ENCODE measurements around the gene PRODH2. TPM values are rescaled to one million over a fixed set of nuclear protein-coding genes. Genes with fewer than 3 reads are reported as not detected.

PRODH2 gene
- total and polyA plus RNA-seq, 5 donors from 2014 or later = not detected

DNA sequence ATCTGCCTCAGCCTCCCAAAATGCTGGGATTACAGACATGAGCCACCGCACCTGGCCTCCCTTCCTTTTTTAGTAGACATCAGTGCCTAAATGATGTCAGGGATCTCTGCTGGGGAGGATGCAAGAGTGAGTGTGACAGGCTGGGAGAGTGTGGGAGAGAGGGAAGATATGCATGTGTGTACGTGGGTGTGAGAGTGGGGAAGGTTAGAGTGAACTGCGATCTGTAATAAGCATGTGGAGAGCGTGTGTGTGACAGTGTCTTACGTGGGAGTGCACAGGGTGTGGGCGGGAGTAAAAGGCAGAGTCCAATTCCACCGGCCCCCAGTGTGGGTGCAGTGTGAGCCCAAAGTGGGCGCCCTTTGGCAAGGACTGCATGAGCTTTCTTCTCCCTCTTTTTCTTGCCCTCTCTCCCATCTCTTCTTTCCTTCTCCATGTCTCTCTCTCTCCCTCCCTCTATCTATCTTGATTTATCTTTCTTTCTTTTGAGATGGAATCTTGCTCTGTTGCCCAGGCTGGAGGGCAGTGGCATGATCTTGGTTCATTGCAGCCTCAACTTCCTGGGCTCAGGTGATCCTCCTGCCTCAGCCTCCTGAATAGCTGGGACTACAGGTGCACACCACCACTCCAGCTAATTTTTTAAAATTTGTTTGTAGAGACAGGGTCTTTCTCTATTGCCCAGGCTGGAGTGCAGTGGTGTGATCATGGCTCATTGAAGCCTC is 40.6 kb upstream of the PRODH2 start:
- H3K4me3 Mint-ChIP-seq = no peak overlapping the region
- H3K27ac ChIP-seq (ENCODE audit: insufficient read depth, low read length, poor library complexity, severe bottlenecking) = no peak overlapping the region
- no peaks in the 10 kb centered on the region for H3K9me3 ChIP-seq (ENCODE audit: control insufficient read depth in 2 of 2, low read length in 2 of 2)
- H3K4me3 ChIP-seq (ENCODE audit: low read depth, low read length) = no peak overlapping the region
- no peaks in the 10 kb centered on the region for H3K36me3 ChIP-seq (ENCODE audit: control insufficient read depth, insufficient read depth, low read length)
- H3K36me3 Mint-ChIP-seq = no peaks in the 10 kb centered on the region
- peaks cover 0 to 22% (median 4%) of the 10 kb centered on the region in 4 donors for H3K4me1 Mint-ChIP-seq
- H3K4me1 ChIP-seq (ENCODE audit: control insufficient read depth, insufficient read depth, low read length, poor library complexity, severe bottlenecking) = peaks cover 13% of the 10 kb centered on the region
- H3K27me3 ChIP-seq (ENCODE audit: control insufficient read depth, insufficient read depth, low read length) = no peaks in the 10 kb centered on the region
- H3K27ac Mint-ChIP-seq = peak overlapping the region in 1 of 3 donors; percentile 72
- H3K9me3 Mint-ChIP-seq = peaks cover 0 to 1% (median 0%) of the 10 kb centered on the region in 7 donors
- ATAC-seq (ENCODE audit: low read depth in 2 of 2) = no peak
- no peak for DNase-seq
- peaks cover 61% of the 10 kb centered on the region for H3K27me3 Mint-ChIP-seq

DNA sequence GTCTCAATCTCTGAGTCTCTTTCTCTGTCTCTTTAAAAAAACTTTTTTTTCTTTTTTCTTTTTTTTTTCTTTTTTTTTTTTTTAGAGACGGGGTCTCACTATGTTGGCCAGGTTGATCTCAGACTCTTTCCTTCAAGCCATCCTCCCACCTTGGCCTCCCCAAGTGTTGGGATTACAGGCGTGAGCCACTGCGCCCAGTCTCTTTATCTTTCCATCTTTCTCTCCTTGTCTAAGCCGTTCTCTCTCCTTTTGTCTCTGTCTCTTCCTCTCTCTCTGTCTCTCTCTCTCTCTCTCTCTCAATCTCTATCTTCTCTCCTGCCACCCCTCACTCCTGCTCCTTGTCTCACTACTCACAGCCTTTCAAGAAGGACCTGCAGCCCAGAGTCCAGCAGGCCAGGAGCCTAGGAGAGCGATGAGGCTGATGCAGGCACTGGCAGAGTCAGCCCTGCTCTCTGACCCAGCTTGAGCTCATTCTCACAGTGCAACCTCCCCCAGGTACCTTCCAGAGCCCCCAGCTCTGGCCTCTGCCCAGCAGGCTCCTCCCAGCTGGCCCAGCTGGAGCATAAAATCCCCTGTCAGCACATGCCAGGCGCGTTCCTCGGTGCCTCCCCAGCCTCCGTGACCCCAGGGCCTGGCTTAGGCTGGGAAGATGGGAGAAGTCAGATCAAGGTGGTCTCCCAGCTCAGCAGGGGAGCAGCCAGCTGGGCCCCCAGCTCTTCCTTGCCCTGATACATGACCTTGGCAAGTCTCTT is 39.6 kb upstream of the PRODH2 start, which contains the start of gene NPHS1:
Gene NPHS1, minus strand, starts transcription at position 476 of the 752 bp plus-strand sequence. CDS start 667 bp downstream, outside the sequence.
- peak within 1 kb of the TSS in 1 of 3 donors; percentile 72 for H3K27ac Mint-ChIP-seq
- peaks cover 0 to 16% (median 1%) of the 10 kb centered on the region in 4 donors for H3K4me1 Mint-ChIP-seq
- Histone ChIP-seq H3K27ac (ENCODE audit: insufficient read depth, low read length, poor library complexity, severe bottlenecking) (no peak within 1 kb of the TSS), H3K4me3 (ENCODE audit: low read depth, low read length) (no peak within 1 kb of the TSS), H3K9me3 (ENCODE audit: control insufficient read depth in 2 of 2, low read length in 2 of 2) (no peaks in the 10 kb centered on the region), H3K27me3 (ENCODE audit: control insufficient read depth, insufficient read depth, low read length) (no peaks in the 10 kb centered on the region), H3K36me3 (ENCODE audit: control insufficient read depth, insufficient read depth, low read length) (no peaks in the 10 kb centered on the region), H3K4me1 (ENCODE audit: control insufficient read depth, insufficient read depth, low read length, poor library complexity, severe bottlenecking) (peaks cover 12% of the 10 kb centered on the region)
- no peak for ATAC-seq (ENCODE audit: low read depth in 2 of 2)
- H3K36me3 Mint-ChIP-seq = no peaks in the 10 kb centered on the region
- no peak for DNase-seq
- no peak within 1 kb of the TSS for H3K4me3 Mint-ChIP-seq
- H3K9me3 Mint-ChIP-seq = peaks cover 0 to 1% (median 0%) of the 10 kb centered on the region in 7 donors
- H3K27me3 Mint-ChIP-seq = peaks cover 60% of the 10 kb centered on the region

DNA sequence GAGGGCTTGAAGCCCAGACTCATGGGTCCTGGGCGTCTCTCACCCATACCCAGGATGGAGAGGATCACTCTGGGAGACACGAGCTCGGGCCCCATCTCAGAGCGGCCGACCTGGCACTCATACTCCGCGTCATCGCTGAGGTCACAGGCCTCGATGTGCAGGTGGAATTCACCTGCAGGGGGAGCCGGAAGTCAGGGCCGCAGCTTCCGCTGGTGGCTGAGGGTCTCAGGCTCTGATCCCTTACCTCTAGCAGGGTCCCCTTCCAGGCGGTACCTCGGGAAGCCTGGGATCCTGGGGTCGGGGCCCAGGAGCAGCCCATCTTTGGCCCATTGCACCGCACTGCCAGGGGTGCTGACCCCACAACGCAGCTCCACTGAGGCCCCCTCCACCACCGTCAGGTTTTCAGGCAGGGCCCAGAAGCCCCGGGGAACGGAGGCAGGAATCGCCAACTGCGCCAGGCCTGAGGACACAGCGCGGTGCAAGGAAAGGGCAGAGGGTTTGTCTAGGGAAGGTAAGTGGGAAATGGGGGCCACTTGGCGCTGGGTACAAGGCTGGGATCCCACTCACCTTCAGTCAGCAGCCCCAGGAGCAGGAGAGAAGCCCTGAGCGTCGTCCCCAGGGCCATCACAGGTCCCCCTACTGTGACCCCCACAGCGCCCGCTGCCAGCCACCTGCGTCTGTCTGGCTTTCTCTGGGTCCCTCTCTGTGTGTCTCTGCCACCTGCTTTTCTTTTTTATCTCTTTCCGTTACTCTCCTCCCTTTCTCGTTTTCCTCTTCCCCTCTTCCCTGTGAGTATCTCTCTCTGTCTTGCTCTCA is 38.8 kb upstream of the PRODH2 start:
- ATAC-seq (ENCODE audit: low read depth in 2 of 2) (peak in 1 of 2 donors; percentile 34), DNase-seq (no peak)
- H3K4me1 ChIP-seq (ENCODE audit: control insufficient read depth, insufficient read depth, low read length, poor library complexity, severe bottlenecking) = peaks cover 4% of the 10 kb centered on the region
- peaks cover 4% of the 10 kb centered on the region for H3K27me3 ChIP-seq (ENCODE audit: control insufficient read depth, insufficient read depth, low read length)
- Mint-ChIP-seq H3K36me3 (no peaks in the 10 kb centered on the region), H3K27ac (peak overlapping the region in 1 of 3 donors; percentile 26), H3K27me3 (peaks cover 64% of the 10 kb centered on the region), H3K4me1 (peaks cover 0 to 15% (median 0%) of the 10 kb centered on the region in 4 donors), H3K9me3 (peaks cover 0 to 1% (median 0%) of the 10 kb centered on the region in 7 donors), H3K4me3 (no peak overlapping the region)
- H3K36me3 ChIP-seq (ENCODE audit: control insufficient read depth, insufficient read depth, low read length) = no peaks in the 10 kb centered on the region
- no peak overlapping the region for H3K4me3 ChIP-seq (ENCODE audit: low read depth, low read length)
- no peak overlapping the region for H3K27ac ChIP-seq (ENCODE audit: insufficient read depth, low read length, poor library complexity, severe bottlenecking)
- H3K9me3 ChIP-seq (ENCODE audit: control insufficient read depth in 2 of 2, low read length in 2 of 2) = no peaks in the 10 kb centered on the region

DNA sequence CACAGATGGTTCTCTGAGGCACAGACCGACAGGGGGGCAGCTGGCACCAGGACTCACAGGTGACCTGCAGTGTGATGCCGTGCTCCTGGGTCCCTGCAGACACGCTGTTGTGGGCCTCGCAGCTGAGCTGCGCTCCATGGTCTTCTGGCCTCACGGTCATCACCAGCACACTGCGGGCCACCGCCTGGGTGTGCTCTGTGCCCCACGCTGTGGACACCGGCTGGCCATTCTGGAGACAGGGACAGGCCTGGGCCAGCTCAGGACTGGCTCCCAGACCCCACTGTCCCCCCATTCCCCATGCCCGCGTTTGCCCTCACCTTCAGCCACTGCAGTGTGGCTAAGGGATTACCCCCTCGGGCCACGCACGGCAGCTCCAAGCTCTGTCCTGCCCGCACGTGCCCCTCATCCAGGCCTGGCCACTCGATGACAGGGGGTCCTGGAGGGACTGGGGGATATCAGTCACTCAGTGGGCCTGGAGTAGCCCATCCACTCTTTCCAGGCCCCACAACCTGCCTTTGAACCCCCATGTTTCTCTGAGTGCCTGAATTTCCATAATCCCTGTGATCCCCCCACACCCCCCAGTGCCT is 36.4 kb upstream of the PRODH2 start:
- no peak for ATAC-seq (ENCODE audit: low read depth in 2 of 2)
- Mint-ChIP-seq H3K27me3 (peaks cover 64% of the 10 kb centered on the region), H3K4me1 (peaks cover 5 to 27% (median 5%) of the 10 kb centered on the region in 4 donors)

DNA sequence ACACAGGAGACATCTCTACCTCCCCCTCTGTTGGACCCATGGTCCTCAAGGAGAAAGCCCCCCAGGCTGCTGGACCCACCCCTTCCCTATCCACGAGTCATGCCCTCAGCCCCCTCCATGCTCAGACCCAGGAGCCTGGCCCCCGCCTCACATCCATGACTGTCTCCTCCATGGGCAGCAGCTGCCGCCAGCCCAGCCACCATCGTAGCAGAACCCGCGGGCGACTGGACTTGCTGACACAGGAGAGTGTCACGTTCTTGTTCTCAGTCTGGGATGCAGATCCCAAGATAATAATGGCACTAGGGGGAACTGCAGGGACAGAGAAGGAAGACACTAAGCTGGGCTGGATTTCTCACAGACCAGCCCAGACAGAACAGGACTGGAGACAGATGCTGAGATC is 35.8 kb upstream of the PRODH2 start:
- peaks cover 5 to 30% (median 5%) of the 10 kb centered on the region in 4 donors for H3K4me1 Mint-ChIP-seq
- Histone ChIP-seq H3K36me3 (ENCODE audit: control insufficient read depth, insufficient read depth, low read length) (no peaks in the 10 kb centered on the region), H3K4me1 (ENCODE audit: control insufficient read depth, insufficient read depth, low read length, poor library complexity, severe bottlenecking) (peaks cover 16% of the 10 kb centered on the region), H3K4me3 (ENCODE audit: low read depth, low read length) (no peak overlapping the region), H3K9me3 (ENCODE audit: control insufficient read depth in 2 of 2, low read length in 2 of 2) (no peaks in the 10 kb centered on the region), H3K27ac (ENCODE audit: insufficient read depth, low read length, poor library complexity, severe bottlenecking) (no peak overlapping the region), H3K27me3 (ENCODE audit: control insufficient read depth, insufficient read depth, low read length) (peaks cover 15% of the 10 kb centered on the region)
- H3K27ac Mint-ChIP-seq = no peak overlapping the region
- no peak overlapping the region for H3K4me3 Mint-ChIP-seq
- H3K27me3 Mint-ChIP-seq = peaks cover 65% of the 10 kb centered on the region
- ATAC-seq (ENCODE audit: low read depth in 2 of 2) (no peak), DNase-seq (no peak)
- H3K36me3 Mint-ChIP-seq = no peaks in the 10 kb centered on the region
- H3K9me3 Mint-ChIP-seq = peaks cover 0 to 4% (median 0%) of the 10 kb centered on the region in 7 donors

More for the DNA sequence above, 36.4 kb upstream of the PRODH2 start:
- H3K4me1 ChIP-seq (ENCODE audit: control insufficient read depth, insufficient read depth, low read length, poor library complexity, severe bottlenecking) = peaks cover 14% of the 10 kb centered on the region
- H3K27me3 ChIP-seq (ENCODE audit: control insufficient read depth, insufficient read depth, low read length) = peaks cover 13% of the 10 kb centered on the region
- no peak overlapping the region for H3K27ac Mint-ChIP-seq
- no peak for DNase-seq
- peaks cover 0 to 4% (median 0%) of the 10 kb centered on the region in 7 donors for H3K9me3 Mint-ChIP-seq
- H3K4me3 ChIP-seq (ENCODE audit: low read depth, low read length) = no peak overlapping the region
- H3K36me3 Mint-ChIP-seq = no peaks in the 10 kb centered on the region
- no peak overlapping the region for H3K27ac ChIP-seq (ENCODE audit: insufficient read depth, low read length, poor library complexity, severe bottlenecking)
- no peaks in the 10 kb centered on the region for H3K9me3 ChIP-seq (ENCODE audit: control insufficient read depth in 2 of 2, low read length in 2 of 2)
- no peaks in the 10 kb centered on the region for H3K36me3 ChIP-seq (ENCODE audit: control insufficient read depth, insufficient read depth, low read length)
- peak overlapping the region in 1 of 4 donors; percentile 82 for H3K4me3 Mint-ChIP-seq

DNA sequence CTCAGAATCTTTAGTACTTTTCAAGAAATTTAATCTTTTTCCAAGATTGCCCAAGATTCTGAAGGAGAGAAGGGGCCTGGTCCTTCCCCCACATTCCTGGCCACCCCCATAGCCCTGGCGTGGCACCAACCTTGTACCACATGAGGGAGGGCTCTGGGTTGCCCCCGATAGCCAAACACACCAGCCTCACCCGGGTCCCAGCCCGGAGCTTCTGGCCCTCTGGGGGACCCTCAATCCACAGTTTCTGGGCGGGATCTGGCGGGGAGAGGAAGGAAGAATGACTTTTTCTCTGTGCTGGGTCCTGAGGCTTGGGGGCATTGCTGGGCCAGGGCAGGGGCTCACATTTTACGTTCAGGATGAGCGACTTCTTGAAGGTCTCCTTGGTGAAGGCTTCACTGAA is 35.3 kb upstream of the PRODH2 start:
- H3K4me3 Mint-ChIP-seq = no peak overlapping the region
- H3K9me3 ChIP-seq (ENCODE audit: control insufficient read depth in 2 of 2, low read length in 2 of 2) = no peaks in the 10 kb centered on the region

More for the DNA sequence above, 35.3 kb upstream of the PRODH2 start:
- H3K36me3 ChIP-seq (ENCODE audit: control insufficient read depth, insufficient read depth, low read length) = no peaks in the 10 kb centered on the region
- H3K27ac ChIP-seq (ENCODE audit: insufficient read depth, low read length, poor library complexity, severe bottlenecking) = no peak overlapping the region
- H3K4me1 Mint-ChIP-seq = peaks cover 5 to 30% (median 5%) of the 10 kb centered on the region in 4 donors
- H3K27ac Mint-ChIP-seq = no peak overlapping the region
- no peaks in the 10 kb centered on the region for H3K36me3 Mint-ChIP-seq
- no peak overlapping the region for H3K4me3 ChIP-seq (ENCODE audit: low read depth, low read length)
- peaks cover 0 to 4% (median 0%) of the 10 kb centered on the region in 7 donors for H3K9me3 Mint-ChIP-seq
- H3K4me1 ChIP-seq (ENCODE audit: control insufficient read depth, insufficient read depth, low read length, poor library complexity, severe bottlenecking) = peaks cover 16% of the 10 kb centered on the region
- H3K27me3 ChIP-seq (ENCODE audit: control insufficient read depth, insufficient read depth, low read length) = peaks cover 18% of the 10 kb centered on the region
- H3K27me3 Mint-ChIP-seq = peaks cover 68% of the 10 kb centered on the region
- peak in 1 of 3 donors; percentile 29 for DNase-seq
- no peak for ATAC-seq (ENCODE audit: low read depth in 2 of 2)

Data from CD4-positive, CD25-positive, alpha-beta regulatory T cell (primary cell).